GM12865 (cell line): Measurements from ENCODE around the gene MRPL9.

Experiments
- DNase-seq: peaks from one replicate; pipeline ENCODE4 v3.0.0; 2010; ENCODE audit warnings: low read depth
- H3K4me3 ChIP-seq: 2 replicates; pipeline ENCODE4 v1.5.1; 2011; ENCODE audit warnings: mild to moderate bottlenecking, low read depth, low read length, control low read depth
- TF ChIP-seq, protein P1 (sequence below): IDR thresholded peaks from 2 replicates; pipeline ENCODE4 v1.5.1; 2011; ENCODE audit warnings: low read length, control low read depth, low read depth, inconsistent platforms; ENCODE audit not compliant: insufficient read depth; ENCODE audit errors: missing control alignments

Gene MRPL9

DNA sequence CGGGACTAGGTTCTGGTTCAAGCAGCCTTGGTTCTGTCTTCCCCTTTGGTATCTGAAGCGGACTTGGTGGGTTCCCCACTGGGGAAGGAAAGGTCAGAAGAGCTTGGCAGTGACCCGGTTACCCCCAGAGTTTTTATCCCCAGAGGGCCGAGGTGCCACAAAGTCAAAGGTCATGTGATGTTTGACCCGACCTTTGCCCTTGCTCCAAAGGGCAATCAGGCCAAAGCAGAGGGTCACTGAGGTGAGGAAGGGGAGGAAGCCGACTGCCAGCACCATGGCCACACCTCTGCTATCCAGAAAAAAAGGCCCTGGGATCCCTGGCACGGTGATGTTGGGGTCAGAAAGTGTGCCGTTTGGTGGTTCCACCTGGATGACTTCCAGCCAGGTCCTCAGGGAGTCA, 37.5 kb upstream of the MRPL9 start:
- TF ChIP-seq, protein P1, sequence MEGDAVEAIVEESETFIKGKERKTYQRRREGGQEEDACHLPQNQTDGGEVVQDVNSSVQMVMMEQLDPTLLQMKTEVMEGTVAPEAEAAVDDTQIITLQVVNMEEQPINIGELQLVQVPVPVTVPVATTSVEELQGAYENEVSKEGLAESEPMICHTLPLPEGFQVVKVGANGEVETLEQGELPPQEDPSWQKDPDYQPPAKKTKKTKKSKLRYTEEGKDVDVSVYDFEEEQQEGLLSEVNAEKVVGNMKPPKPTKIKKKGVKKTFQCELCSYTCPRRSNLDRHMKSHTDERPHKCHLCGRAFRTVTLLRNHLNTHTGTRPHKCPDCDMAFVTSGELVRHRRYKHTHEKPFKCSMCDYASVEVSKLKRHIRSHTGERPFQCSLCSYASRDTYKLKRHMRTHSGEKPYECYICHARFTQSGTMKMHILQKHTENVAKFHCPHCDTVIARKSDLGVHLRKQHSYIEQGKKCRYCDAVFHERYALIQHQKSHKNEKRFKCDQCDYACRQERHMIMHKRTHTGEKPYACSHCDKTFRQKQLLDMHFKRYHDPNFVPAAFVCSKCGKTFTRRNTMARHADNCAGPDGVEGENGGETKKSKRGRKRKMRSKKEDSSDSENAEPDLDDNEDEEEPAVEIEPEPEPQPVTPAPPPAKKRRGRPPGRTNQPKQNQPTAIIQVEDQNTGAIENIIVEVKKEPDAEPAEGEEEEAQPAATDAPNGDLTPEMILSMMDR, result no peak
- no peak for DNase-seq
- H3K4me3 ChIP-seq, result no peak overlapping the region

DNA sequence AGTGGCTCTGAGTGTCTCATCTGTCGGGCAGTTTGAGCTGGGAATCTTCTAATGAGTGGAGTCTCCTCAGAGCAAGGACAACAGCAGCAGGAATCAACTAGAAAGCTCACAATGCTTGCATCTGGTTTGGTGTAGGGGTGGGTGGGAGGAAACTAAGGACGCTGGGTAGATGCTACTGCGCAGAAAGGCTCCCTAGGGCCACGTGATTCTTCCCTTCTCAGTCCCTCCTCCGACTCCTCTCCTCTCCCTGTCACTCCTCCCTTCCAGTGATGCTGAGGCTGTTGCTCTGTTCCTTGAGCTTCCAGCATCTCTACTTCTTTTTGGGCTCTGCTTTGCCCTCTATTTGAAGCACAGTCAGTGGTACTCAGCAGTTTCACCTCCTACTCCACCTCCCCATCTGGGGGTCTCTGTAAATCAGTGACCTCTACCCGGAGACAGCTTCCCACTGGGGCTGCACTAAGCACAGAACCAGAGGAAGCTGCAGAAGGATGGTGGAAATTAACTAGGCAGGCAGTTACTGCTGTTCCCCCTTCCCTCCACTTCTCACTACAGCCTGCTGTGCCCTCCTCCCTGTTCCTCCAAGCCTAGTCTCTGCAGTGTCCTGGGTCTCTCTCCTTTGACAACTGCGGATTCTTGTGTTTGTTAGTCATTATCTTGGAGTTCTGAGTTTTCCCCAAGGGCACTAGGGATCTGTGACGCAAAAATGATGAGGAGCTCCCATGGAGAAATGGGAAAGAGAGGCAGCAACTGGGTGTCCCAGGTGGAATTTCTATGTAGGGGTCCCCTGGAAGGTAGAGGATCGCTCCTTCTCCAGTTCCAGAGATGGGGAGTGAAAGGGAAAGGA, 36.1 kb upstream of the MRPL9 start:
- TF ChIP-seq, protein P1, result no peak
- no peak for DNase-seq
- no peak overlapping the region for H3K4me3 ChIP-seq

DNA sequence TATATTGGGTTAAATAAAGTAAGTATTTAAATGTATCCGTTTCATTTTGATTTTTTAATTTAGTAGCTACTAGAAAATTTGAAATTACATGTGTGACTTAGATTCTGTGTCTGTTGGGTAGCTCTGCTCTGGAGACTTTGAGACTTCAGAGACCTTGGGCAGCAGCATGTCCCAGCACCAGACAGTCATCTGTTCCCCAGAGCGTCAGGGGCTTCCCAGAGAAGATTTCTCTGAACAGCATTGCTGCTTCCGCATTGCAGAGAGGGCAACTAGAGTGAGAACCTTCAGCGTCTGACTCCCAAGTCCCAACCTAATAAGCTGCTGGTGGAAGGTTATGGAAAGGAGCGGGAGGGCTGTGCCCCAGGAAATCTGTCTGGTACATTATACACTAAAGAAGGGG, 35.3 kb upstream of the MRPL9 start:
- peak; percentile 62 for DNase-seq
- TF ChIP-seq, protein P1, result no peak
- no peak overlapping the region for H3K4me3 ChIP-seq

DNA sequence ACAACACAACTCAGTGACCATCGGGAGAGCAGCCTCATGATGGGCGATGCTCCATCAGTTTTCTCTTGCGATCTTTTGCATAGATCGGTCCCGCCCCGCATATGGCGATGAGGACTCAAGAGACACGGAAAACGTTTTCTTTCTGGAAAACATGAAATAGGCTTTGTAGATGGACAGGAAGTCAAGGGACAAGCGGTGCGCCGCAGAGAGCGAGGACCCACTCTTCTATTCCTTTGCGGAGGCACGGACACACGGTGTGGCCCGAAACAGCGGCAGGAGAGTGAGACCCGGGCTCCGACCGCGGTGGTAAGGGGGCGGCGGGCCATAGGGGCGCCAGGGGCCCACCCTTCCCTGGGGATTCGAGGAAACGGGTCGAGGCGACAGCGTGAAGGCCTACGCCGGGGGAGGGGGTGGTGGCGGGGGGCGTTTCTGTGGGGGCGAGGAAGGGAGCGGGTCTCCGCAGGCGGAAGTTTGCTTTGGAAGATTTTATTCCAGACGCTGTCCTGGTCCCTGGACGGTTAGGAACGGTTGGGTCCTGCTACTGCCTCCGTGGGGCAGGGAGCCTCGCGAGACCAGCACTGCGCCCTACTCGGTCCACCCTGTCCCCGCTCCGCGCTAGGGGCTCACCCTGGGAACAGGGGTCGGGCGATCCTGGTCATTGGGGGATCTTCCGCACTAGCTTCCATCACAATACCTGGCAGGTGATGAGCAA, 27.8 kb upstream of the MRPL9 start:
- TF ChIP-seq, protein P1, result no peak
- DNase-seq, result peak; percentile 19
- peak overlapping the region; percentile 82 for H3K4me3 ChIP-seq

DNA sequence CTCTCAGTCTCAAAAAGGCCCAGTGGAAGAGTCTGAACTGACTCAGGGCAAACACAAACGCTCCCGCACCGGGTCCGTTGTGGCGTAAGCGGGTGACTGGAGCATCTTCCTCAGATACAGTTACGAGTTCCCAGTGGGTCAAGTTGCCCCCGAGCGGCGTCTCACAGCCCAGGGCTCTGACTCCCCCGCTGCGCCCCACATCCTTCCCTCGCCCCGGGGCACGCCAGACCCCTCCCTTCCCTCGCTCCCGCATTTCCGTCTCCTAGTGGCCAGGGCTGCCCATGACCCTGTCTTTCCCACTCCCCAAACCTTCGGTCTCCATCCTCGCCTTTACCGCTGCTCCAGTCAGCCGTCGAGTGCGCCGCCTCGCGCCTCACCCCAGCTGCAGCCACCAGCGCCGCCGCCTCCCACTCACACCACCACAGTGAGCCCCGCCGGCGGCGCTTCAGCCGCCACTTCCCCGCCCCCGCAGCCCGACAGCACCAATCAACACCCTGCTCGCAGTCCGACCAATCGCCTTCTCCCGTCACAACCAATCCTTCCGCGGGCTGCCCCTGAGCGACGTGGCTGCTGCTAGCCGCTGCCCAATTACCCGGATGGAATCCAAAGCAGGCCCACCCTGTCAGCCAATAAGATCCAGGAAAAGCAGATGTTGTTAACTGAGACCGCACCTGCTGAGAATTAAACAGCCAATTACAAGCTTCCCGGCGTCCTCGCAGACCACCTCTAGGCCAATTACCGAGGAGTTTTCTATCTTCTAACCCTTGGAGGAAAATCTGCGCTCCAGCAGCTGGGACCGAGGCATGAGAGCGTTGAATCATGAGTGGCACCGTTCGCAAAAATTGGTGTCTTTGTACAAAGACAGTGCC, 27.0 kb upstream of the MRPL9 start, which contains the start of gene TDRKH:
Gene TDRKH (minus strand): TSS at position 430 of the 869 bp plus-strand sequence. CDS start 7,478 bp downstream, outside the sequence.
- H3K4me3 ChIP-seq, result peak within 1 kb of the TSS; percentile 82
- DNase-seq, result peak; percentile 100
- TF ChIP-seq, protein P1, result peak; percentile 13

DNA sequence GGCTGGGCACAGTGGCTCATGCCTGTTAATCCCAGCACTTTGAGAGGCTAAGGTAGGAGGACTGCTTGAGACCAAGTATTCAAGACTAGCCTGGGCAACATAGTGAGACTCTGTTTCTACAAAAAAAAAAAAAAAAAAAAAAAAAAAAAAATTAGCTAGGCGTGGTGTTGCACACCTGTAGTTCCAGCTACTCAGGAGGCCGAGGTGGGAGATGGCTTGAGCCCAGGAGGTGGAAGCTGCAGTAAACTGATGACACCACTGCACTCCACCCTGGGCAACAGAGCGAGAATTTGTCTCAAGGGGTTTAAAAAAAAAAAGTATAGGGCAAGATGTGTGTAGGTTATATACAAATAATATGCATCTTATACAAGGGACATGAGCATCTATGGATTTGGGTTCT, 24.4 kb upstream of the MRPL9 start:
- TF ChIP-seq, protein P1, result no peak
- no peak overlapping the region for H3K4me3 ChIP-seq
- DNase-seq, result no peak
